PFSK-1 (cell line): ENCODE data around the gene KRTAP4-3. TPM values are rescaled to one million over a fixed set of nuclear protein-coding genes. Genes with fewer than 3 reads are reported as not detected.

ENCODE experiments used
- FOXP2 ChIP-seq: optimal IDR thresholded peaks from 2 replicates; pipeline ENCODE3; 2011; ENCODE audit warnings: borderline replicate concordance, control low read depth, inconsistent platforms; ENCODE audit not compliant: insufficient read depth; ENCODE audit errors: extremely low read length, extremely low read depth
- POLR2AphosphoS5 ChIP-seq: IDR thresholded peaks from 2 replicates; pipeline ENCODE4 v1.6.1; 2012; ENCODE audit warnings: low read depth, mild to moderate bottlenecking, control low read depth, low read length, moderate library complexity
- REST ChIP-seq, 2 experiments: IDR thresholded peaks; 2 replicates each; pipeline versions ENCODE4 v1.6.1 to v1.8.0; 2011 to 2012; ENCODE audit warnings: low read depth in 2 of 2, low read length in 2 of 2, control low read depth in 1 of 2, inconsistent platforms in 1 of 2, mild to moderate bottlenecking in 1 of 2, moderate library complexity in 1 of 2; ENCODE audit not compliant: insufficient read depth in 1 of 2
- SIN3A ChIP-seq: IDR thresholded peaks from 2 replicates; pipeline ENCODE4 v1.6.1; 2012; ENCODE audit warnings: mild to moderate bottlenecking, low read length, moderate library complexity, borderline replicate concordance; ENCODE audit not compliant: insufficient read depth
- TAF1 ChIP-seq: IDR thresholded peaks from 2 replicates; pipeline ENCODE4 v1.6.1; 2012; ENCODE audit warnings: low read length, control low read depth, borderline replicate concordance; ENCODE audit not compliant: insufficient read depth
- polyA plus RNA-seq: library from polyadenylated mRNA; unstranded; fragments of >200 nt; gene quantifications from one replicate; pipeline ENCODE4 v1.2.1, GENCODE V29; 2012; ENCODE audit warnings: low read depth, missing spikeins; ENCODE audit not compliant: insufficient read length

The KRTAP4-3 gene
- polyA plus RNA-seq: not detected

DNA sequence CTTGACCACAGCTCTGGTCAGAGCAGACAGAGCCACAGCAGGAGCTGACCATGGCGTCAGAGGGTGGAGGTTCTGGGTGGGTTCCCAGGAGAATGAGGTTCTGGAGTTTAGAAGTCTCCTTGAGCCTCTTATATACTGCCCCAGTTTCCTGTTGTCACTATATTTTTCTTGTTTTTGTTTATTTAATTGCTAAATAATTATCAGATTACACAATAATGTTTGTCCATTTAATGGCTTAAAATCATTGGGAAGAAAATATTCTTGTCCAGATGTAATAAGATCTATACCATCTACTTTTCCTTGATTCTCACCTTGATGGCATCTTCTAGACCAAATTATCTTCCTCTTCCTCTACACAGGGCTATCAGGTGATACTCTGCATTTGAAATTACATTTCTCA, at the start of gene KRTAP4-3:
Gene KRTAP4-3, minus strand, starts transcription at position 101 of the 400 bp plus-strand sequence. Its CDS starts 49 bp downstream, at position 52.
- no peak for TF ChIP-seq SIN3A
- no peak for TF ChIP-seq FOXP2
- no peak for TF ChIP-seq REST (IDR thresholded peaks at IDR 0.05; ENCODE audit: insufficient read depth in 1 of 2, low read depth in 2 of 2, low read length in 2 of 2)
- no peak for TF ChIP-seq POLR2AphosphoS5
- TF ChIP-seq TAF1: no peak

DNA sequence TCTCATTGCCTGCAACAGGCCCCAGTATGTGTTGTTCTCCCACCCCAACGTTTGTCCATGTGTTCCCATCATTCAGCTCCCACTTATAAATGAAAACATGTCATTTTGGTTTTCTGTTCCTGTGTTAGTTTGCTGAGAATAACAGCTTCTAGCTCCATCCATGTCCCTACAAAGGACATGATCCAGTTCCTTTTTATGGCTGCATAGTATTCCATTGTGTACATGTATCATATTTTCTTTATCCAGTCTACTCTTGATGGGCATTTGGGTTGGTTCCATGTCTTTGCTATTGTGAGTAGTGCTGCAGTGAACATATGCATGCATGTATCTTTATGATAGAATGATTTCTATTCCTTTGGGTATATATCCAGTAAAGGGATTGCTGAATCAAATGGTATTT, 47.7 kb upstream of the KRTAP4-3 start:
- TF ChIP-seq REST (IDR thresholded peaks at IDR 0.05; ENCODE audit: insufficient read depth in 1 of 2, low read depth in 2 of 2, low read length in 2 of 2) (no peak), TAF1 (no peak), FOXP2 (no peak), SIN3A (no peak), POLR2AphosphoS5 (no peak)

DNA sequence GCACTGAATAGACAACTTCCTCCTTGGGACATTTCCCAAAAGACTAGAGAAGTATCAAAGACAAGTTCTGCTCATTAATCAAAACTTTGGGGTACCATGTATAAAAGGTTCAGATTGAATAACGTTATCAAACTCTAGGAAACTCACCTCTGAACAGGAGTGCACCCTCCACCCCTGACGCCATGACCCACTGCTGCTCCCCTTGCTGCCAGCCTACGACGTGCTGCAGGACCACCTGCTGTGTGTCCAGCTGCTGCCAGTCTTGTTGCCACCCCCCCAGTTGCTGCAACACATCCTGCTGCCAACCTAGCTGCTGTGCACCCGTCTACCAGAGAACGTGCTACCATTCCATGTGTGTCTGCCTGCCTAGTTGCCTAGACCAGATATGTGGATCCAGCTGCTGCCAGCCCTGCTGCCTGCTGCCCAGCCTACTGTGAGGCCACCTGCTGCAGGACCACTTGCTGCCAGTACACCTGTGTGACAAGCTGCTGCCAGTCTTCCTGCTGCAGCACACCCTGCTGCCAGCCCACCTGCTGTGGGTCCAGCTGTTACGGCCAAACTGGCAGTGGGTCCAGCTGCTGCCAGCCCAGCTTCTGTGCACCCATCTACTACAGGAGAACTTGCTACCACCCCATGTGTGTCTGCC, 44.6 kb upstream of the KRTAP4-3 start:
- TF ChIP-seq FOXP2 (no peak), POLR2AphosphoS5 (no peak), REST (IDR thresholded peaks at IDR 0.05; ENCODE audit: insufficient read depth in 1 of 2, low read depth in 2 of 2, low read length in 2 of 2) (no peak), TAF1 (no peak), SIN3A (no peak)

DNA sequence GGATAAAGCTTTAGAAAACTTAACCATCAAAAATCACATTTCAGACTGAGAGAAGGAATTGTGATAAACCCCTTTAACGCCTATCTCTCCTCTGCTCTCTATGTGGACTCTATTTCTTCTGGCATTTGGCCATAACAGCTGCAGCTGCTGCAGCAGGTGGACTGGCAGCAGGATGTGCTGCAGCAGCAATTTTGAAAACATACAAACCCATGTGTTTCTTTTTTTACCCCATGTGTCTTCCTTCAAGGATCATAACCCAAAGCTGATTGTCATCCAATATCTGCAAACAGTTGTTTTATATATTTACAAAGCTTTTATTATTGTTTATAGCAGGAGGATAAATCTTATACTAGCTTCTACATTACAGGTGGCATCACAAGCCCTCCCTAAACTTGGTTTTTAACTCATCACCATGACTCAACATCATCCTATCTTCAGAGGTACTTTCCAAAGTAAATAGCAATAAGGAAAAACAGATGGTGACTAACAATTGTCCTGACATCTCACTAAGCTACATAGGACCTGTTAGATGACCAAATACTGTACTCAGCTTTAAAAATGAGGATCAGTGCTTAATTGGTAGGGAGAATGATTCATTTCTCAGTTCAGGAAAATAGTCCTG, 43.9 kb upstream of the KRTAP4-3 start:
- TF ChIP-seq SIN3A: no peak
- TF ChIP-seq POLR2AphosphoS5: no peak
- TF ChIP-seq FOXP2: no peak
- TF ChIP-seq REST (IDR thresholded peaks at IDR 0.05; ENCODE audit: insufficient read depth in 1 of 2, low read depth in 2 of 2, low read length in 2 of 2): no peak
